Transverse colon (tissue), 4 donors: Measurements from ENCODE around the gene GOLGA8T.
"Not testable (repeated sequence)": the region's sequence is repeated elsewhere in the genome, so short reads cannot be mapped to it uniquely, and the experiment has no call there.

Source experiments
- POLR2A ChIP-seq: fragments of 450-650 bp; IDR thresholded peaks from one replicate; pipeline ENCODE4 v1.6.1; 2016; ENCODE audit warnings: antibody characterized with exemption, mild to moderate bottlenecking, moderate library complexity
- POLR2AphosphoS5 ChIP-seq, 3 donors: sonication (generic); formaldehyde crosslinking; IDR thresholded peaks; one replicate each; pipeline ENCODE4 v1.6.1; 2016; ENCODE audit warnings: antibody characterized with exemption in 3 of 3
- TF ChIP-seq, protein P1 (sequence below), 5 experiments: fragments of 200-600 bp in 3 of 5; fragments of 450-650 bp in 2 of 5; sonication (generic) in 3 of 5; IDR thresholded peaks; 1 replicate in 2 of 5; 2 replicates in 3 of 5; pipeline ENCODE4 v1.5.1; 2016 to 2017; ENCODE audit warnings: antibody characterized with exemption in 5 of 5, inconsistent platforms in 3 of 5, mild to moderate bottlenecking in 2 of 5, moderate library complexity in 1 of 5

DNA sequence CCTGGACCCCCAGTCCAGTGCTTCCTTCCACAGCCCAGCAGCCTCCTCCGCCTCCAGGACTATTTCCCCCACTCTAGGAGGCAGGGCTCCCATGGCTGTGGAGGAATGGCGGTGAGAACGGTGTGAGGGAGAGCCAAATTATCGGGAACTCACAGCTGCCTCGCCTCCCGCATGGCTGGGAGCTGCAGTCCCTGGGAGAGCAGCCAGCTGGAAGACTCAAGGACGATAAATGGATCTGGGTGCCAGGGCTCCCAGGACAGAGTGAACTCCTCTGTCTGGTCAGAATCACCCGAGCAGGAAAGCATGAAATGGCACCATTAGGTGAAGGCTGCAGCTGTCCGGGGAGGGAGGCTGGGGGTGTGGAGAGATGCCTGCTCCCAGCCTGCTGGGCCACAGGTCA is 32.6 kb downstream of the GOLGA8T start:
- TF ChIP-seq, protein P1, sequence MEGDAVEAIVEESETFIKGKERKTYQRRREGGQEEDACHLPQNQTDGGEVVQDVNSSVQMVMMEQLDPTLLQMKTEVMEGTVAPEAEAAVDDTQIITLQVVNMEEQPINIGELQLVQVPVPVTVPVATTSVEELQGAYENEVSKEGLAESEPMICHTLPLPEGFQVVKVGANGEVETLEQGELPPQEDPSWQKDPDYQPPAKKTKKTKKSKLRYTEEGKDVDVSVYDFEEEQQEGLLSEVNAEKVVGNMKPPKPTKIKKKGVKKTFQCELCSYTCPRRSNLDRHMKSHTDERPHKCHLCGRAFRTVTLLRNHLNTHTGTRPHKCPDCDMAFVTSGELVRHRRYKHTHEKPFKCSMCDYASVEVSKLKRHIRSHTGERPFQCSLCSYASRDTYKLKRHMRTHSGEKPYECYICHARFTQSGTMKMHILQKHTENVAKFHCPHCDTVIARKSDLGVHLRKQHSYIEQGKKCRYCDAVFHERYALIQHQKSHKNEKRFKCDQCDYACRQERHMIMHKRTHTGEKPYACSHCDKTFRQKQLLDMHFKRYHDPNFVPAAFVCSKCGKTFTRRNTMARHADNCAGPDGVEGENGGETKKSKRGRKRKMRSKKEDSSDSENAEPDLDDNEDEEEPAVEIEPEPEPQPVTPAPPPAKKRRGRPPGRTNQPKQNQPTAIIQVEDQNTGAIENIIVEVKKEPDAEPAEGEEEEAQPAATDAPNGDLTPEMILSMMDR (IDR thresholded peaks at IDR 0.05) = not testable (repeated sequence)
- TF ChIP-seq POLR2A; POLR2AphosphoS5 (IDR thresholded peaks at IDR 0.05): not testable (repeated sequence)
